ENCODE data around the gene VPS52. TPM values are rescaled to one million over a fixed set of nuclear protein-coding genes. Genes with fewer than 3 reads are reported as not detected.

Gene VPS52
- polyA plus RNA-seq, 4 donors = 23.8 to 60.3 (median 48.0) TPM

GRCh38 chr6:33205191-33206026, 66.3 kb downstream of the VPS52 start:
- Histone ChIP-seq H3K27me3 (ENCODE audit: control insufficient read depth in 3 of 3, insufficient read depth in 3 of 3, low read length in 3 of 3) (no peaks in the 10 kb centered on the region), H3K27ac (ENCODE audit: low read depth in 1 of 3, low read length in 2 of 3) (peak overlapping the region; percentile 45 to 83 (median 57)), H3K4me1 (ENCODE audit: control insufficient read depth in 3 of 3, insufficient read depth in 2 of 3, low read depth in 1 of 3, low read length in 2 of 3) (peaks cover 9 to 39% (median 10%) of the 10 kb centered on the region in 3 donors), H3K9me3 (ENCODE audit: control insufficient read depth in 2 of 2, insufficient read depth in 1 of 2, low read depth in 1 of 2, low read length in 1 of 2) (no peaks in the 10 kb centered on the region), H3K4me3 (ENCODE audit: low read depth in 1 of 3, low read length in 3 of 3) (peak overlapping the region; percentile 63 to 71 (median 68)), H3K36me3 (ENCODE audit: control insufficient read depth in 3 of 3, insufficient read depth in 2 of 3, low read depth in 1 of 3, low read length in 3 of 3) (peaks cover 5 to 34% (median 12%) of the 10 kb centered on the region in 3 donors)
- peak; percentile 21 to 35 for DNase-seq
- 30 to 43% (median 34%) methylated on average over 17 of the region's 17 CpGs for WGBS, 3 donors
- FAIRE-seq = no peak

- 0 to 1% (median 1%) methylated on average over 36 to 48 of the region's 48 CpGs for WGBS, 3 donors
- Histone ChIP-seq H3K27me3 (ENCODE audit: control insufficient read depth in 3 of 3, insufficient read depth in 3 of 3, low read length in 3 of 3) (no peaks in the 10 kb centered on the region), H3K4me3 (ENCODE audit: low read depth in 1 of 3, low read length in 3 of 3) (peak within 1 kb of the TSS; percentile 63 to 71 (median 68)), H3K4me1 (ENCODE audit: control insufficient read depth in 3 of 3, insufficient read depth in 2 of 3, low read depth in 1 of 3, low read length in 2 of 3) (peaks cover 9 to 39% (median 10%) of the 10 kb centered on the region in 3 donors), H3K9me3 (ENCODE audit: control insufficient read depth in 2 of 2, insufficient read depth in 1 of 2, low read depth in 1 of 2, low read length in 1 of 2) (no peaks in the 10 kb centered on the region), H3K36me3 (ENCODE audit: control insufficient read depth in 3 of 3, insufficient read depth in 2 of 3, low read depth in 1 of 3, low read length in 3 of 3) (peaks cover 5 to 26% (median 12%) of the 10 kb centered on the region in 3 donors), H3K27ac (ENCODE audit: low read depth in 1 of 3, low read length in 2 of 3) (peak within 1 kb of the TSS; percentile 45 to 83 (median 57))
- DNase-seq (peak; percentile 94 to 96), FAIRE-seq (no peak)
These were observed 67.1 kb downstream of the VPS52 start, which contains the start of gene HSD17B8 for GRCh38 chr6:33204415-33205190. Gene HSD17B8, plus strand, starts transcription at chr6:33204655. Its CDS starts 14 bp downstream, at chr6:33204669.

- DNase-seq (no peak), FAIRE-seq (no peak)
- Histone ChIP-seq H3K4me1 (ENCODE audit: control insufficient read depth in 3 of 3, insufficient read depth in 2 of 3, low read depth in 1 of 3, low read length in 2 of 3) (peaks cover 9 to 39% (median 13%) of the 10 kb centered on the region in 3 donors), H3K36me3 (ENCODE audit: control insufficient read depth in 3 of 3, insufficient read depth in 2 of 3, low read depth in 1 of 3, low read length in 3 of 3) (peaks cover 5 to 24% (median 12%) of the 10 kb centered on the region in 3 donors), H3K27ac (ENCODE audit: low read depth in 1 of 3, low read length in 2 of 3) (peak overlapping the region in 2 of 3 donors; percentile 2 to 37), H3K4me3 (ENCODE audit: low read depth in 1 of 3, low read length in 3 of 3) (peak overlapping the region in 2 of 3 donors; percentile 63 to 68), H3K27me3 (ENCODE audit: control insufficient read depth in 3 of 3, insufficient read depth in 3 of 3, low read length in 3 of 3) (no peaks in the 10 kb centered on the region), H3K9me3 (ENCODE audit: control insufficient read depth in 2 of 2, insufficient read depth in 1 of 2, low read depth in 1 of 2, low read length in 1 of 2) (no peaks in the 10 kb centered on the region)
- WGBS, 3 donors = 3% methylated on average over 4 of the region's 4 CpGs
These were observed 67.6 kb downstream of the VPS52 start for GRCh38 chr6:33204165-33204414.

- peaks cover 9 to 40% (median 16%) of the 10 kb centered on the region in 3 donors for H3K4me1 ChIP-seq (ENCODE audit: control insufficient read depth in 3 of 3, insufficient read depth in 2 of 3, low read depth in 1 of 3, low read length in 2 of 3)
- no peaks in the 10 kb centered on the region for H3K9me3 ChIP-seq (ENCODE audit: control insufficient read depth in 2 of 2, insufficient read depth in 1 of 2, low read depth in 1 of 2, low read length in 1 of 2)
- H3K27me3 ChIP-seq (ENCODE audit: control insufficient read depth in 3 of 3, insufficient read depth in 3 of 3, low read length in 3 of 3) = no peaks in the 10 kb centered on the region
- H3K36me3 ChIP-seq (ENCODE audit: control insufficient read depth in 3 of 3, insufficient read depth in 2 of 3, low read depth in 1 of 3, low read length in 3 of 3) = peaks cover 5 to 24% (median 12%) of the 10 kb centered on the region in 3 donors
- FAIRE-seq (no peak), DNase-seq (no peak)
- H3K4me3 ChIP-seq (ENCODE audit: low read depth in 1 of 3, low read length in 3 of 3) = peak overlapping the region in 1 of 3 donors; percentile 68
- peak overlapping the region in 2 of 3 donors; percentile 2 to 37 for H3K27ac ChIP-seq (ENCODE audit: low read depth in 1 of 3, low read length in 2 of 3)
- 85 to 86% (median 86%) methylated on average over 7 of the region's 7 CpGs for WGBS, 3 donors
These were observed 68.1 kb downstream of the VPS52 start for GRCh38 chr6:33203443-33204164.

GRCh38 chr6:33202799-33203198, 68.9 kb downstream of the VPS52 start:
- H3K36me3 ChIP-seq (ENCODE audit: control insufficient read depth in 3 of 3, insufficient read depth in 2 of 3, low read depth in 1 of 3, low read length in 3 of 3) = peaks cover 5 to 28% (median 12%) of the 10 kb centered on the region in 3 donors
- peaks cover 9 to 46% (median 16%) of the 10 kb centered on the region in 3 donors for H3K4me1 ChIP-seq (ENCODE audit: control insufficient read depth in 3 of 3, insufficient read depth in 2 of 3, low read depth in 1 of 3, low read length in 2 of 3)
- H3K27me3 ChIP-seq (ENCODE audit: control insufficient read depth in 3 of 3, insufficient read depth in 3 of 3, low read length in 3 of 3) = no peaks in the 10 kb centered on the region
- H3K27ac ChIP-seq (ENCODE audit: low read depth in 1 of 3, low read length in 2 of 3) = no peak overlapping the region
- DNase-seq (no peak), FAIRE-seq (no peak)
- 87 to 92% (median 91%) methylated on average over 5 to 6 of the region's 6 CpGs for WGBS, 3 donors
- H3K9me3 ChIP-seq (ENCODE audit: control insufficient read depth in 2 of 2, insufficient read depth in 1 of 2, low read depth in 1 of 2, low read length in 1 of 2) = no peaks in the 10 kb centered on the region
- no peak overlapping the region for H3K4me3 ChIP-seq (ENCODE audit: low read depth in 1 of 3, low read length in 3 of 3)

GRCh38 chr6:33201935-33202334, 69.7 kb downstream of the VPS52 start:
- 66 to 83% (median 76%) methylated on average over 6 of the region's 6 CpGs for WGBS, 3 donors
- H3K27ac ChIP-seq (ENCODE audit: low read depth in 1 of 3, low read length in 2 of 3) = no peak overlapping the region
- DNase-seq = no peak
- no peaks in the 10 kb centered on the region for H3K9me3 ChIP-seq (ENCODE audit: control insufficient read depth in 2 of 2, insufficient read depth in 1 of 2, low read depth in 1 of 2, low read length in 1 of 2)
- FAIRE-seq = no peak
- no peaks in the 10 kb centered on the region for H3K27me3 ChIP-seq (ENCODE audit: control insufficient read depth in 3 of 3, insufficient read depth in 3 of 3, low read length in 3 of 3)
- peaks cover 5 to 34% (median 12%) of the 10 kb centered on the region in 3 donors for H3K36me3 ChIP-seq (ENCODE audit: control insufficient read depth in 3 of 3, insufficient read depth in 2 of 3, low read depth in 1 of 3, low read length in 3 of 3)
- peaks cover 9 to 40% (median 12%) of the 10 kb centered on the region in 3 donors for H3K4me1 ChIP-seq (ENCODE audit: control insufficient read depth in 3 of 3, insufficient read depth in 2 of 3, low read depth in 1 of 3, low read length in 2 of 3)
- H3K4me3 ChIP-seq (ENCODE audit: low read depth in 1 of 3, low read length in 3 of 3) = peak overlapping the region in 2 of 3 donors; percentile 85 to 96

- Histone ChIP-seq H3K4me1 (ENCODE audit: control insufficient read depth in 3 of 3, insufficient read depth in 2 of 3, low read depth in 1 of 3, low read length in 2 of 3) (peaks cover 9 to 35% (median 12%) of the 10 kb centered on the region in 3 donors), H3K36me3 (ENCODE audit: control insufficient read depth in 3 of 3, insufficient read depth in 2 of 3, low read depth in 1 of 3, low read length in 3 of 3) (peaks cover 8 to 39% (median 17%) of the 10 kb centered on the region in 3 donors)
- WGBS, 3 donors = 1 to 2% (median 2%) methylated on average over 14 of the region's 14 CpGs
These were observed 70.5 kb downstream of the VPS52 start for GRCh38 chr6:33201147-33201545.

More at GRCh38 chr6:33201147-33201545, 70.5 kb downstream of the VPS52 start:
- peak overlapping the region; percentile 79 to 96 (median 85) for H3K4me3 ChIP-seq (ENCODE audit: low read depth in 1 of 3, low read length in 3 of 3)
- DNase-seq = no peak
- no peaks in the 10 kb centered on the region for H3K27me3 ChIP-seq (ENCODE audit: control insufficient read depth in 3 of 3, insufficient read depth in 3 of 3, low read length in 3 of 3)
- H3K27ac ChIP-seq (ENCODE audit: low read depth in 1 of 3, low read length in 2 of 3) = peak overlapping the region; percentile 92 to 99 (median 98)
- FAIRE-seq = no peak
- H3K9me3 ChIP-seq (ENCODE audit: control insufficient read depth in 2 of 2, insufficient read depth in 1 of 2, low read depth in 1 of 2, low read length in 1 of 2) = no peaks in the 10 kb centered on the region

All from small intestine (tissue), 7 donors.